Osteocyte (in vitro differentiated cells): Measurements from ENCODE around the gene ELAVL3. TPM values are rescaled to one million over a fixed set of nuclear protein-coding genes. Genes with fewer than 3 reads are reported as not detected.

Source experiments
- DNase-seq: peaks from one replicate; pipeline ENCODE4 v3.0.0; 2021; ENCODE audit warnings: mixed read lengths; ENCODE audit not compliant: unreplicated experiment; ENCODE audit errors: extremely low spot score
- H3K27ac Mint-ChIP-seq: one replicate; pipeline ENCODE4 v1.8.0; 2021; ENCODE audit warnings: mild to moderate bottlenecking, mixed read lengths; ENCODE audit not compliant: unreplicated experiment
- H3K27me3 Mint-ChIP-seq: one replicate; pipeline ENCODE4 v1.8.0; 2021; ENCODE audit warnings: mixed read lengths; ENCODE audit not compliant: unreplicated experiment
- H3K36me3 Mint-ChIP-seq: one replicate; pipeline ENCODE4 v1.8.0; 2021; ENCODE audit warnings: mixed read lengths; ENCODE audit not compliant: unreplicated experiment
- H3K4me1 Mint-ChIP-seq: one replicate; pipeline ENCODE4 v1.8.0; 2021; ENCODE audit warnings: mixed read lengths; ENCODE audit not compliant: unreplicated experiment
- H3K4me3 Mint-ChIP-seq: one replicate; pipeline ENCODE4 v1.8.0; 2021; ENCODE audit warnings: mild to moderate bottlenecking, moderate library complexity, mixed read lengths; ENCODE audit not compliant: unreplicated experiment
- H3K9me3 Mint-ChIP-seq: one replicate; pipeline ENCODE4 v1.8.0; 2021; ENCODE audit warnings: mixed read lengths; ENCODE audit not compliant: unreplicated experiment
- CTCF ChIP-seq: fragments of 200-600 bp; sonication (generic); IDR thresholded peaks from 2 replicates; pipeline ENCODE4 v1.5.0; 2021; ENCODE audit warnings: antibody characterized with exemption, mild to moderate bottlenecking, moderate library complexity
- total RNA-seq: library from RNA; stranded (reverse); gene quantifications from 2 replicates; pipeline ENCODE4 v1.2.1, GENCODE V29; 2021

Gene ELAVL3
- total RNA-seq, 1 donor from 2014 or later: not detected

GRCh38 chr19:11505504-11506100 is 24.8 kb upstream of the ELAVL3 start, which contains the start of gene ZNF653:
Gene ZNF653, minus strand, starts transcription at chr19:11505839. Its CDS starts 53 bp downstream, at chr19:11505786.
- TF ChIP-seq CTCF: no peak
- peaks cover 19% of the 10 kb centered on the region for H3K4me1 Mint-ChIP-seq

GRCh38 chr19:11505032-11505503 is 24.2 kb upstream of the ELAVL3 start:
- Mint-ChIP-seq H3K27me3 (no peaks in the 10 kb centered on the region), H3K4me1 (peaks cover 19% of the 10 kb centered on the region), H3K9me3 (no peaks in the 10 kb centered on the region), H3K36me3 (peaks cover 4% of the 10 kb centered on the region), H3K4me3 (peak overlapping the region; percentile 74), H3K27ac (peak overlapping the region; percentile 91)
- DNase-seq: peak; percentile 98
- no peak for TF ChIP-seq CTCF

More at GRCh38 chr19:11505504-11506100, 24.8 kb upstream of the ELAVL3 start, which contains the start of gene ZNF653:
- no peaks in the 10 kb centered on the region for H3K9me3 Mint-ChIP-seq
- peak within 1 kb of the TSS; percentile 91 for H3K27ac Mint-ChIP-seq
- peaks cover 4% of the 10 kb centered on the region for H3K36me3 Mint-ChIP-seq
- H3K4me3 Mint-ChIP-seq: peak within 1 kb of the TSS; percentile 82
- DNase-seq: peak; percentile 98
- H3K27me3 Mint-ChIP-seq: no peaks in the 10 kb centered on the region

- H3K36me3 Mint-ChIP-seq: peaks cover 4% of the 10 kb centered on the region
- DNase-seq: no peak
- peak overlapping the region; percentile 74 for H3K4me3 Mint-ChIP-seq
- no peaks in the 10 kb centered on the region for H3K9me3 Mint-ChIP-seq
- no peaks in the 10 kb centered on the region for H3K27me3 Mint-ChIP-seq
- H3K27ac Mint-ChIP-seq: peak overlapping the region; percentile 91
- TF ChIP-seq CTCF: no peak
- H3K4me1 Mint-ChIP-seq: peaks cover 19% of the 10 kb centered on the region
These were observed 23.7 kb upstream of the ELAVL3 start for GRCh38 chr19:11504502-11505031.

- Mint-ChIP-seq H3K4me1 (peaks cover 7% of the 10 kb centered on the region), H3K4me3 (no peak overlapping the region), H3K9me3 (no peaks in the 10 kb centered on the region), H3K27ac (no peak overlapping the region), H3K27me3 (no peaks in the 10 kb centered on the region), H3K36me3 (peaks cover 6% of the 10 kb centered on the region)
- no peak for TF ChIP-seq CTCF
- DNase-seq: no peak
These were observed 19.1 kb upstream of the ELAVL3 start for GRCh38 chr19:11499890-11500420.

GRCh38 chr19:11499220-11499726 is 18.4 kb upstream of the ELAVL3 start:
- no peak overlapping the region for H3K27ac Mint-ChIP-seq
- DNase-seq: no peak
- H3K4me3 Mint-ChIP-seq: no peak overlapping the region
- no peaks in the 10 kb centered on the region for H3K27me3 Mint-ChIP-seq
- H3K4me1 Mint-ChIP-seq: peaks cover under 1% of the 10 kb centered on the region
- H3K9me3 Mint-ChIP-seq: no peaks in the 10 kb centered on the region
- no peak for TF ChIP-seq CTCF
- peaks cover 6% of the 10 kb centered on the region for H3K36me3 Mint-ChIP-seq
